Neural progenitor cell (in vitro differentiated cells): Measurements from ENCODE around the gene LORICRIN. TPM values are rescaled to one million over a fixed set of nuclear protein-coding genes. Genes with fewer than 3 reads are reported as not detected.

Experiments used
- DNase-seq: peaks from one replicate; pipeline ENCODE4 v3.0.0-alpha.2; 2016; ENCODE audit warnings: low spot score
- H2AFZ ChIP-seq: fragments of 200-600 bp; sonication (generic); replicated peaks from 2 replicates; pipeline ENCODE4 v1.6.1; 2016; ENCODE audit warnings: antibody characterized with exemption
- H3F3A ChIP-seq: fragments of 200-600 bp; sonication (generic); 2 replicates; pipeline ENCODE4 v1.6.1; 2016; ENCODE audit warnings: antibody characterized with exemption, low read depth
- H3K27ac ChIP-seq: fragments of 200-600 bp; sonication (generic); 2 replicates; pipeline ENCODE4 v1.5.1; 2016; ENCODE audit warnings: mild to moderate bottlenecking
- H3K27me3 ChIP-seq: fragments of 200-600 bp; sonication (generic); 2 replicates; pipeline ENCODE4 v1.6.1; 2016; ENCODE audit warnings: mild to moderate bottlenecking, moderate library complexity
- H3K36me3 ChIP-seq: fragments of 200-600 bp; sonication (generic); 2 replicates; pipeline ENCODE4 v1.5.1; 2016
- H3K4me1 ChIP-seq: fragments of 200-600 bp; sonication (generic); 2 replicates; pipeline ENCODE4 v1.6.1; 2016; ENCODE audit warnings: mixed run types
- H3K4me2 ChIP-seq: fragments of 200-600 bp; sonication (generic); 2 replicates; pipeline ENCODE4 v1.6.1; 2016
- H3K4me3 ChIP-seq: fragments of 200-600 bp; sonication (generic); 2 replicates; pipeline ENCODE4 v1.5.1; 2016
- H3K79me2 ChIP-seq: fragments of 200-600 bp; sonication (generic); 2 replicates; pipeline ENCODE4 v1.6.1; 2016; ENCODE audit warnings: low read depth
- H3K9ac ChIP-seq: fragments of 200-600 bp; sonication (generic); 2 replicates; pipeline ENCODE4 v1.6.1; 2016
- H3K9me3 ChIP-seq: fragments of 200-600 bp; sonication (generic); 2 replicates; pipeline ENCODE4 v1.5.1; 2016; ENCODE audit warnings: low read depth
- H4K20me1 ChIP-seq: fragments of 200-600 bp; sonication (generic); 2 replicates; pipeline ENCODE4 v1.6.1; 2016; ENCODE audit warnings: low read depth
- H3K27ac Mint-ChIP-seq: 3 replicates; pipeline ENCODE4 v1.8.0; 2021; ENCODE audit warnings: mixed read lengths
- H3K27me3 Mint-ChIP-seq: 2 replicates; pipeline ENCODE4 v1.8.0; 2022; ENCODE audit warnings: low read depth, mild to moderate bottlenecking, inconsistent platforms, moderate library complexity, mixed read lengths; ENCODE audit not compliant: insufficient read depth
- H3K36me3 Mint-ChIP-seq: 3 replicates; pipeline ENCODE4 v1.8.0; 2021; ENCODE audit warnings: mixed read lengths
- H3K4me1 Mint-ChIP-seq: 3 replicates; pipeline ENCODE4 v1.8.0; 2021; ENCODE audit warnings: mixed read lengths
- H3K4me3 Mint-ChIP-seq: 3 replicates; pipeline ENCODE4 v1.8.0; 2021; ENCODE audit warnings: mild to moderate bottlenecking, moderate library complexity, mixed read lengths
- H3K9me3 Mint-ChIP-seq: 3 replicates; pipeline ENCODE4 v1.8.0; 2020; ENCODE audit warnings: mixed read lengths
- CTCF ChIP-seq: fragments of 200-600 bp; sonication (generic); IDR thresholded peaks from 2 replicates; pipeline ENCODE4 v1.5.1; 2017; ENCODE audit warnings: antibody characterized with exemption, mild to moderate bottlenecking
- EZH2 ChIP-seq: fragments of 200-600 bp; sonication (generic); IDR thresholded peaks from 2 replicates; pipeline ENCODE4 v1.6.1; 2017; ENCODE audit warnings: antibody characterized with exemption, mild to moderate bottlenecking, moderate library complexity
- EZH2phosphoT487 ChIP-seq: fragments of 200-600 bp; sonication (generic); IDR thresholded peaks from 2 replicates; pipeline ENCODE4 v1.6.1; 2017; ENCODE audit warnings: antibody characterized with exemption
- total RNA-seq: library from RNA; depleted of rRNA; stranded (reverse); fragments of >200 nt; gene quantifications from 2 replicates; pipeline ENCODE4 v1.2.3, GENCODE V29; 2015; ENCODE audit warnings: low replicate concordance

Gene LORICRIN
- total RNA-seq, 1 donor from 2014 or later = not detected

GRCh38 chr1:153309441-153309840 is 50.0 kb downstream of the LORICRIN start:
- H3K9ac ChIP-seq = no peak overlapping the region
- peaks cover 5% of the 10 kb centered on the region for H3K9me3 ChIP-seq
- H3K36me3 ChIP-seq = no peaks in the 10 kb centered on the region
- TF ChIP-seq EZH2phosphoT487 (no peak), CTCF (no peak), EZH2 (no peak)
- H3K27ac ChIP-seq = no peak overlapping the region
- no peaks in the 10 kb centered on the region for H3K9me3 Mint-ChIP-seq
- H3K27me3 ChIP-seq = no peaks in the 10 kb centered on the region
- no peaks in the 10 kb centered on the region for H3K79me2 ChIP-seq
- no peak for DNase-seq
- no peak overlapping the region for H3K4me3 ChIP-seq
- H3K27me3 Mint-ChIP-seq = no peaks in the 10 kb centered on the region
- no peaks in the 10 kb centered on the region for H4K20me1 ChIP-seq
- no peak overlapping the region for H3K4me3 Mint-ChIP-seq
- H3K4me1 ChIP-seq = no peaks in the 10 kb centered on the region
- no peak overlapping the region for H3K4me2 ChIP-seq
- H3F3A ChIP-seq = no peaks in the 10 kb centered on the region
- H3K36me3 Mint-ChIP-seq = no peaks in the 10 kb centered on the region
- no peak overlapping the region for H2AFZ ChIP-seq
- no peak overlapping the region for H3K27ac Mint-ChIP-seq
- no peaks in the 10 kb centered on the region for H3K4me1 Mint-ChIP-seq

- H3K4me3 Mint-ChIP-seq = no peak overlapping the region
- H3K9ac ChIP-seq = no peak overlapping the region
- H3K27me3 Mint-ChIP-seq = no peaks in the 10 kb centered on the region
- no peaks in the 10 kb centered on the region for H3K36me3 Mint-ChIP-seq
- H3K4me2 ChIP-seq = no peak overlapping the region
- H3K4me1 Mint-ChIP-seq = no peaks in the 10 kb centered on the region
- H3F3A ChIP-seq = no peaks in the 10 kb centered on the region
- no peaks in the 10 kb centered on the region for H3K36me3 ChIP-seq
- no peaks in the 10 kb centered on the region for H4K20me1 ChIP-seq
- DNase-seq = no peak
- H3K4me3 ChIP-seq = no peak overlapping the region
- no peak overlapping the region for H3K27ac Mint-ChIP-seq
- no peaks in the 10 kb centered on the region for H3K79me2 ChIP-seq
- no peaks in the 10 kb centered on the region for H3K4me1 ChIP-seq
- H3K27ac ChIP-seq = no peak overlapping the region
- no peaks in the 10 kb centered on the region for H3K27me3 ChIP-seq
- TF ChIP-seq CTCF (no peak), EZH2phosphoT487 (no peak), EZH2 (no peak)
- H3K9me3 Mint-ChIP-seq = peaks cover 2% of the 10 kb centered on the region
- peaks cover 5% of the 10 kb centered on the region for H3K9me3 ChIP-seq
- H2AFZ ChIP-seq = no peak overlapping the region
These were observed 51.0 kb downstream of the LORICRIN start for GRCh38 chr1:153310526-153310925.

Other genes starting within 250 kb of the LORICRIN start
- gene SPRR1B, start 228.5 kb upstream of the LORICRIN start, total RNA-seq = not detected in 2 replicates
- not detected in 2 replicates for gene SPRR2D, start 218.6 kb upstream of the LORICRIN start, total RNA-seq
- gene SPRR2A, start 202.2 kb upstream of the LORICRIN start, total RNA-seq = not detected in 2 replicates
- gene SPRR2B, start 188.1 kb upstream of the LORICRIN start, total RNA-seq = not detected in 2 replicates
- not detected in 2 replicates for gene SPRR2E, start 165.2 kb upstream of the LORICRIN start, total RNA-seq
- not detected in 2 replicates for gene SPRR2F, start 146.2 kb upstream of the LORICRIN start, total RNA-seq
- gene SPRR2G, start 108.8 kb upstream of the LORICRIN start, total RNA-seq = not detected in 2 replicates
- gene LELP1, start 56.3 kb upstream of the LORICRIN start, total RNA-seq = not detected in 2 replicates
- not detected in 2 replicates for gene PRR9, start 42.1 kb upstream of the LORICRIN start, total RNA-seq
- not detected in 2 replicates for gene PGLYRP3, start 53.3 kb downstream of the LORICRIN start, total RNA-seq
- not detected in 2 replicates for gene PGLYRP4, start 89.2 kb downstream of the LORICRIN start, total RNA-seq
- gene S100A9, start 98.2 kb downstream of the LORICRIN start, total RNA-seq = not detected in 2 replicates
- gene S100A12, start 115.9 kb downstream of the LORICRIN start, total RNA-seq = not detected in 2 replicates
- not detected in 2 replicates for gene S100A8, start 131.4 kb downstream of the LORICRIN start, total RNA-seq
- gene S100A7A, start 156.8 kb downstream of the LORICRIN start, total RNA-seq = not detected in 2 replicates
- gene S100A7, start 201.0 kb downstream of the LORICRIN start, total RNA-seq = not detected in 2 replicates